Stimulated activated naive CD8-positive, alpha-beta T cell treated with anti-CD3 and anti-CD28 coated beads, Interleukin-15, Interleukin-2, amounts not matched to agents 100 ng/mL and 50 ng/mL, for 24 hours (primary cell): ENCODE data around the gene GPR135.

Source experiments
- H3K27ac Mint-ChIP-seq: one replicate; pipeline ENCODE4 v1.8.0; 2021; ENCODE audit warnings: mild to moderate bottlenecking, mixed read lengths
- H3K27me3 Mint-ChIP-seq: one replicate; pipeline ENCODE4 v1.8.0; 2021; ENCODE audit warnings: mixed read lengths
- H3K36me3 Mint-ChIP-seq: one replicate; pipeline ENCODE4 v1.8.0; 2021; ENCODE audit warnings: low read depth, mixed read lengths
- H3K4me1 Mint-ChIP-seq: one replicate; pipeline ENCODE4 v1.8.0; 2021; ENCODE audit warnings: low read depth, mixed read lengths
- H3K4me3 Mint-ChIP-seq: one replicate; pipeline ENCODE4 v1.8.0; 2021; ENCODE audit warnings: mild to moderate bottlenecking, mixed read lengths
- H3K9me3 Mint-ChIP-seq: one replicate; pipeline ENCODE4 v1.8.0; 2021; ENCODE audit warnings: mixed read lengths

The GPR135 gene

GRCh38 chr14:59465316-59466135 lies at the start of gene GPR135:
GPR135 (minus strand) TSS chr14:59465380; CDS start chr14:59465226, 154 bp downstream.
- peak within 1 kb of the TSS; percentile 83 for H3K4me3 Mint-ChIP-seq
- peaks cover 7% of the 10 kb centered on the region for H3K27me3 Mint-ChIP-seq
- peak within 1 kb of the TSS; percentile 88 for H3K27ac Mint-ChIP-seq
- peaks cover 9% of the 10 kb centered on the region for H3K36me3 Mint-ChIP-seq
- peaks cover 17% of the 10 kb centered on the region for H3K4me1 Mint-ChIP-seq
- no peaks in the 10 kb centered on the region for H3K9me3 Mint-ChIP-seq

- Mint-ChIP-seq H3K9me3 (no peaks in the 10 kb centered on the region), H3K4me3 (no peak overlapping the region), H3K4me1 (no peaks in the 10 kb centered on the region)
Observed at GRCh38 chr14:59511916-59512575, 46.9 kb upstream of the GPR135 start.

GRCh38 chr14:59510966-59511365 lies 45.8 kb upstream of the GPR135 start:
- Mint-ChIP-seq H3K27me3 (peaks cover 10% of the 10 kb centered on the region), H3K9me3 (no peaks in the 10 kb centered on the region), H3K4me3 (no peak overlapping the region), H3K4me1 (no peaks in the 10 kb centered on the region), H3K36me3 (no peaks in the 10 kb centered on the region), H3K27ac (no peak overlapping the region)

More at GRCh38 chr14:59511916-59512575, 46.9 kb upstream of the GPR135 start:
- Mint-ChIP-seq H3K27me3 (peaks cover 15% of the 10 kb centered on the region), H3K27ac (no peak overlapping the region), H3K36me3 (no peaks in the 10 kb centered on the region)

- H3K36me3 Mint-ChIP-seq, result no peaks in the 10 kb centered on the region
- H3K4me3 Mint-ChIP-seq, result no peak overlapping the region
- no peaks in the 10 kb centered on the region for H3K9me3 Mint-ChIP-seq
- no peak overlapping the region for H3K27ac Mint-ChIP-seq
- peaks cover 7% of the 10 kb centered on the region for H3K27me3 Mint-ChIP-seq
- no peaks in the 10 kb centered on the region for H3K4me1 Mint-ChIP-seq
Observed at GRCh38 chr14:59510001-59510400, 44.8 kb upstream of the GPR135 start.

GRCh38 chr14:59509101-59509500 lies 43.9 kb upstream of the GPR135 start:
- H3K4me3 Mint-ChIP-seq, result no peak overlapping the region
- H3K9me3 Mint-ChIP-seq, result no peaks in the 10 kb centered on the region
- peaks cover 7% of the 10 kb centered on the region for H3K27me3 Mint-ChIP-seq
- H3K27ac Mint-ChIP-seq, result no peak overlapping the region
- peaks cover 2% of the 10 kb centered on the region for H3K36me3 Mint-ChIP-seq
- H3K4me1 Mint-ChIP-seq, result peaks cover 4% of the 10 kb centered on the region

- Mint-ChIP-seq H3K27me3 (peaks cover 7% of the 10 kb centered on the region), H3K4me3 (no peak overlapping the region), H3K36me3 (peaks cover 6% of the 10 kb centered on the region), H3K9me3 (no peaks in the 10 kb centered on the region), H3K4me1 (peaks cover 4% of the 10 kb centered on the region), H3K27ac (no peak overlapping the region)
Observed at GRCh38 chr14:59507752-59508103, 42.5 kb upstream of the GPR135 start.

GRCh38 chr14:59507063-59507751 lies 42.0 kb upstream of the GPR135 start:
- Mint-ChIP-seq H3K27ac (no peak overlapping the region), H3K9me3 (no peaks in the 10 kb centered on the region), H3K36me3 (peaks cover 10% of the 10 kb centered on the region), H3K27me3 (peaks cover 7% of the 10 kb centered on the region), H3K4me3 (no peak overlapping the region), H3K4me1 (peaks cover 4% of the 10 kb centered on the region)

GRCh38 chr14:59503256-59503655 lies 38.1 kb upstream of the GPR135 start:
- Mint-ChIP-seq H3K4me1 (peaks cover 4% of the 10 kb centered on the region), H3K4me3 (no peak overlapping the region), H3K27me3 (no peaks in the 10 kb centered on the region), H3K36me3 (peaks cover 21% of the 10 kb centered on the region), H3K27ac (no peak overlapping the region), H3K9me3 (no peaks in the 10 kb centered on the region)

- H3K4me3 Mint-ChIP-seq, result no peak overlapping the region
- peaks cover 35% of the 10 kb centered on the region for H3K36me3 Mint-ChIP-seq
- H3K27ac Mint-ChIP-seq, result no peak overlapping the region
- peaks cover 4% of the 10 kb centered on the region for H3K4me1 Mint-ChIP-seq
- no peaks in the 10 kb centered on the region for H3K27me3 Mint-ChIP-seq
- no peaks in the 10 kb centered on the region for H3K9me3 Mint-ChIP-seq
Observed at GRCh38 chr14:59500732-59501131, 35.6 kb upstream of the GPR135 start.

GRCh38 chr14:59492384-59492783 lies 27.2 kb upstream of the GPR135 start:
- Mint-ChIP-seq H3K4me3 (no peak overlapping the region), H3K4me1 (peaks cover 24% of the 10 kb centered on the region), H3K27me3 (no peaks in the 10 kb centered on the region), H3K36me3 (peaks cover 87% of the 10 kb centered on the region), H3K9me3 (no peaks in the 10 kb centered on the region), H3K27ac (no peak overlapping the region)

- H3K4me3 Mint-ChIP-seq, result no peak overlapping the region
- peaks cover 29% of the 10 kb centered on the region for H3K4me1 Mint-ChIP-seq
- H3K27me3 Mint-ChIP-seq, result no peaks in the 10 kb centered on the region
- peaks cover 76% of the 10 kb centered on the region for H3K36me3 Mint-ChIP-seq
- no peaks in the 10 kb centered on the region for H3K9me3 Mint-ChIP-seq
- H3K27ac Mint-ChIP-seq, result no peak overlapping the region
Observed at GRCh38 chr14:59490756-59491155, 25.6 kb upstream of the GPR135 start.

- Mint-ChIP-seq H3K27ac (peak overlapping the region; percentile 88), H3K36me3 (peaks cover 41% of the 10 kb centered on the region), H3K27me3 (no peaks in the 10 kb centered on the region), H3K4me1 (peaks cover 63% of the 10 kb centered on the region), H3K4me3 (peak overlapping the region; percentile 94), H3K9me3 (no peaks in the 10 kb centered on the region)
Observed at GRCh38 chr14:59484639-59485175, 19.5 kb upstream of the GPR135 start.

- Mint-ChIP-seq H3K4me3 (peak within 1 kb of the TSS; percentile 94), H3K36me3 (peaks cover 40% of the 10 kb centered on the region), H3K27me3 (no peaks in the 10 kb centered on the region), H3K4me1 (peaks cover 57% of the 10 kb centered on the region), H3K27ac (peak within 1 kb of the TSS; percentile 91), H3K9me3 (no peaks in the 10 kb centered on the region)
Observed at GRCh38 chr14:59483819-59484638, 18.8 kb upstream of the GPR135 start, which contains the start of the genes JKAMP and L3HYPDH. JKAMP (plus strand) TSS chr14:59484517; CDS start chr14:59484590, 73 bp downstream. L3HYPDH (minus strand) TSS chr14:59484408; CDS start chr14:59484316, 92 bp downstream.

- peaks cover 53% of the 10 kb centered on the region for H3K4me1 Mint-ChIP-seq
Observed at GRCh38 chr14:59483363-59483762, 18.2 kb upstream of the GPR135 start.

More at GRCh38 chr14:59483363-59483762, 18.2 kb upstream of the GPR135 start:
- no peaks in the 10 kb centered on the region for H3K27me3 Mint-ChIP-seq
- peaks cover 40% of the 10 kb centered on the region for H3K36me3 Mint-ChIP-seq
- H3K27ac Mint-ChIP-seq, result peak overlapping the region; percentile 91
- H3K4me3 Mint-ChIP-seq, result peak overlapping the region; percentile 94
- no peaks in the 10 kb centered on the region for H3K9me3 Mint-ChIP-seq
